Measurements from ENCODE around the gene TBC1D4.

TBC1D4 gene

GRCh38 chr13:75415694-75416093, 66.3 kb downstream of the TBC1D4 start:
- DNase-seq = no peak

DNA sequence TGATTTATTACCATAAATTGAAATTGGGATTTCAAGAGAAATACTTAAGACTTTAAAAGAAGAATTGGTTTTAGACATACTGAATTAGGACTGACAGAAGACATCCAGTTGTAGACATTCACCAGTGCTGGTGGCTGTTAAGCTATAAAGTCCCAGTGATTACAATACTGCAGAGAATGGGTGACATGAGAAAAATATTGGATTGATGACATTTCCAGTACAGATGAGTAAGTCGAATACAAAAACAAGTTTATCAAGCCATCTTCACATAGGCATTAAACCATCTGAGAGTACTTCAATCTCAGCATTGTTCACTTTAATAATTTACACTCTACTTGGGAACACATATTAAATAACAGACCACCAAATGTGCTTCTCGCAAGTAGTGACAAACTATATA, 66.8 kb downstream of the TBC1D4 start:
- DNase-seq = no peak

DNA sequence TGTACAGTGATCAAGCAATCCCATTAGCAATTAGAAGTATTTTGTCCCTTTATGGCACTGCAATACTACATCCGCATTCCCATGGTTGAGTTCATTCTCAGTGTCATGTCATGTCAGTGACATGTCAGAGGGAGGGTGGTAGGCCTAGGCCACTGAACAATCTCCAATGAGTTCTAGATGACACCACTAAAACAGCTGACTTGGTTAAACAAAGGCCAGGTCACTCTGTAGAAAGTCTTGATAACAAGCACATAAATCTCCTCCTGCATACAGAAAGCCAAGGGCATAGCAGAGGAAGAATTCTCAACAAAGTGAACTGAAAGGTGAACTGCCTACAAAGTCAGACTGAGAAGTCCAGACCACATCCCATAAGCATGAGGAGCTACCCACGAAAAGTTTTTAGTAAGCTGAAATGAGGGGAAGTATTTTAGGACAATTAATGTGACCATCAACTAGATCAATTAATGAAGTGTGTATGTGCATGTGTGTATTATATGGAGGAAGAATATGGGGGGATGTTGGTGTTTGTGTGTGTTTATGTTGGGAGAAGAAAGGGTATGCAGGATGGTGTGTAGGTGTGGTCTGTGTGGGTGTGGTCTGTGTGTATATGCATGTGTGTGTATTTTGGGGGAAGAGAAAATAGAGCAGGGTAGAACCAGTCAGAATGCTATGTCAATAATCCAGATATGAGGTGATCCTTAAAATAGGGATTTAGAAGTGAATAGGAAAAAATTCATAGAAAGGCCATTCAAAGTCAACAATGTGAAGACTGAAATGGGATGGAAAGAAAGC, 67.7 kb downstream of the TBC1D4 start:
- no peak for DNase-seq

- DNase-seq = no peak
Observed at GRCh38 chr13:75411924-75412537, 69.9 kb downstream of the TBC1D4 start.

GRCh38 chr13:75410207-75410606, 71.8 kb downstream of the TBC1D4 start:
- DNase-seq = no peak

DNA sequence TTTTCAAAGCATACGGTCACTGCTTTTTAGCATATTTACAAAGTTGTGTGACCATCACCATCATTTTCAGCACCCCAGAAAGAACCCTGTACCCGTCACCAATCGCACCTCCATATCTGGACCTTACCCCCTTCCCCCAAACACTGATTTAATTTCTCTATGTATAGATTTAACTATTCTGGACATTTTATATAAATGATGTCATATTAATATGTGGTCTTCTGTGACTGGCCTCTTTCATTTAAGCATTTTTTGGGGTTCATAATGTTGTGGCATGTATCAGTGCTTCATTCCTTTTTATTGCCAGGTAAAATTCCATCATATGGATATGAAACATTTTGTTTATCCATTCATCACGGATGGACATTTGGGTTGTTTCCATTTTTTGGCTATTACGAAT, 74.0 kb downstream of the TBC1D4 start:
- DNase-seq = no peak

DNA sequence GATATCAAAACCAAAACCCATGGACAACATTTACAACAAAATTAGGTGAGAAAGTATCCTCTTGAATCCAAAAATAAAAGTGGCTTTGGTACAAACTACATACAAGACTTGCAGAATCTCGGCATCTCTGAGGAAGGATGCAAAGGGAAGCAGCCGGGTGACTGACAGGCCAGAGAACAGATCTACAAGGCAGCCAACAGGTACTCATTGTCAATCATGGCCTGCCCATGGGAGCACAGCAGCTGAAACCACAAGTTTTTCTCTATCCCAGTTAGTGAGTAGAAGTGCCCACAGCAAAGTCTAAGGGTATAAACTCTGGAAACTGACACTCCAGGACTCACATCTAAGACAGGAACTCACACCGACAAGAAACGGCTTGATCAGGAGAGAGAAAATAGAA, 74.5 kb downstream of the TBC1D4 start:
- no peak for DNase-seq

DNA sequence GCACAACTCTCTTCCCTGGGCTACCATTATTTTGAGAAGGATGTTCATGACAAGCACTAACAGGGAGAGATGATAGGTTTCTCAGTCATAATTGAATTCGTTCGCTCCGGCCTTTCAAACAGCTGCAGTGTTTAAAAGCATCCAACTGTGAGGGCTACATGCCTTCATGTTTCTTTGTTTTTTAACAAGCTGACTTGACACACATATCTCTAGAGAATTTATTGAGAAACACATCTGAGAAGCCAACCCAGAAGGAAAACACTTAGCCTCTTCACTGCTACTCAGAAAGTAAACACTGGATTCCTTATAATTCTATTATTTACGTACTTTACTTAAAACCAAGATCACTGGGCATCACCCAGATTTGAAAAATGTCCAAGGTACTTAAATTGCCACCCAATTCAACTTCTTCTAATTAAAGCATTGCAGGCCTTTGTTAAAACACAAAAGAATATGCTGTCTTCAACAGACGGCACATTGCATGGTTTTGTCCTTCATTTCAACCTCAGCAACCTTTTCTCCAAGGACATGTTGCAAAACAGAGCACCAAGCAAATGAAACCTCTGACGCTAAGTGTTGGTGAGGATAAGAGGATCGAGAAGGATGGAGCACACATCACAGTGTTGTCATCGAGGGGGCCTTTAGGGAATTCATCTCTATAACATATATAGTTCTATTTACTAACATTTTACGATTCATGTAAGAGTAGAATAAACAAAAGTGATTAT, 75.8 kb downstream of the TBC1D4 start:
- DNase-seq = no peak

DNA sequence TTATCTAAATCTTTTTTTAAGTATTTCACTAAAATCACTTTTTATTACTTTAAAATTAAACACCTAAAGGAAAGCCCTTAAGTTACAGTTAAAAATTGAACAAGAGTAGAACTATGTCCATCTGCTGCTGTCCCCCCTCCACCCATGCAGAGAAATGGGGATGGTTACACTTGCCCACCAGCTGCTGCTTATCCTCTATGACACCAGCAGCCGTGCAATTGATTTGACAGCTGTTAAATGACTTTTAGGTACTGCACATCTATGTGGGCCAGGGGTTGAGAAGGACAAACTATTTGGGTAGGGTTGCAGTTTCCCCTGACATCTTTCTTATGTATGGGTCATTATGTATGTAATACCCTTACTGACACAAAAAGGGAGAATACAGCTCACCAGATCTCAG, 77.2 kb downstream of the TBC1D4 start:
- no peak for DNase-seq

- DNase-seq = no peak
Observed at GRCh38 chr13:75402787-75403186, 79.2 kb downstream of the TBC1D4 start.

- DNase-seq = no peak
Observed at GRCh38 chr13:75400775-75401174, 81.2 kb downstream of the TBC1D4 start.

- DNase-seq = no peak
Observed at GRCh38 chr13:75399879-75400217, 82.1 kb downstream of the TBC1D4 start.

GRCh38 chr13:75399168-75399878, 82.6 kb downstream of the TBC1D4 start:
- no peak for DNase-seq

GRCh38 chr13:75398072-75398471, 83.9 kb downstream of the TBC1D4 start:
- no peak for DNase-seq

DNA sequence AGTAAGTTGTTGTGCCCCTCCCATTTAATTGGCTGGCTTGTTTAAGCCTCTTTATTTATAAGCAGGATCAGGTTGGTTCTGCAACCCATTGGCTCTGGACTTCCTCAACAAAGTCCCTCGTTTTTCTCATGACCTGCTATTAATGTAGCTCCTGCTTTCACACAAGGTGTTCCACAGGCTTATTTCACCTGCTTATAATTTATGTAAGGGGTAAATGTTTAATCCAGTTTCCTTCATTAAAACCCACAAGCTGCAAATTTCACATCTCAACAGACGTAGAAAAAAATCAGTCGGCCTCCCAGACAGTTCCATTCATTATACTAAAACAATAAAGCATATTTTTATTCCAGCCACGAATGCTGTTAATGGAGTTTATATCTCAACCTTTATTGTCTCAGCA, 86.1 kb downstream of the TBC1D4 start:
- no peak for DNase-seq

- no peak for DNase-seq
Observed at GRCh38 chr13:75395066-75395465, 86.9 kb downstream of the TBC1D4 start.

DNA sequence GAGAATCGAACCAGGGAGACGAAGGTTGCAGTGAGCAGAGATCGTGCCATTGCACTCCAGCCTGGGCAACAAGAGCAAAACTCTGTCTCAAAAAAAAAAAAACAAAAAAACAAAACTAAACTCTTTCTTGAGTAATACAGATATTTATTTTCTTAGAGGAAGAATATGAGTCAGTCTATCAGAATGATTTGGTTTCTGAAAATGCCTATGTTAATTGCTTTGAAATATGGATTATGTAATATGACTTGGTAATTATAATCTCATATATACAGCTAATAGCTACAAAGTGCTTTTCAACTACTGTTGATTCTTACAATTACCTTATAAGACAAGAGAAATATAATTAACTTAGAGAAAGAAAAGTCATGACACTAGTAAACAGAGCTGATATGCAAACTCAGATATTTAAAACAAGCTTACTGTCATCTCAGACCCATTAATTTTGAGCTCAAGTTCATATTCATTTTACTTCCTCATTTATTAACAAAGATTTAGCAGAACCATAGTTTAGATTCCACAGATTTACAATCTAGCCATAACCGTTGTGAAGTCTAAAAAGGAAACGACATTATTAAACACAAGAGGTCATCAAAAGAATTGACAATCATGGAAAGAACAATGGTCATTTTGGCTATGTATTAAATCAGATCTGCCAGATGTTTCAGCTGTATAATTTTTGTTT, 88.0 kb downstream of the TBC1D4 start:
- no peak for DNase-seq

GRCh38 chr13:75391432-75392100, 90.4 kb downstream of the TBC1D4 start:
- no peak for DNase-seq

GRCh38 chr13:75390229-75390628, 91.7 kb downstream of the TBC1D4 start:
- no peak for DNase-seq

- no peak for DNase-seq
Observed at GRCh38 chr13:75385708-75386083, 96.3 kb downstream of the TBC1D4 start.

DNA sequence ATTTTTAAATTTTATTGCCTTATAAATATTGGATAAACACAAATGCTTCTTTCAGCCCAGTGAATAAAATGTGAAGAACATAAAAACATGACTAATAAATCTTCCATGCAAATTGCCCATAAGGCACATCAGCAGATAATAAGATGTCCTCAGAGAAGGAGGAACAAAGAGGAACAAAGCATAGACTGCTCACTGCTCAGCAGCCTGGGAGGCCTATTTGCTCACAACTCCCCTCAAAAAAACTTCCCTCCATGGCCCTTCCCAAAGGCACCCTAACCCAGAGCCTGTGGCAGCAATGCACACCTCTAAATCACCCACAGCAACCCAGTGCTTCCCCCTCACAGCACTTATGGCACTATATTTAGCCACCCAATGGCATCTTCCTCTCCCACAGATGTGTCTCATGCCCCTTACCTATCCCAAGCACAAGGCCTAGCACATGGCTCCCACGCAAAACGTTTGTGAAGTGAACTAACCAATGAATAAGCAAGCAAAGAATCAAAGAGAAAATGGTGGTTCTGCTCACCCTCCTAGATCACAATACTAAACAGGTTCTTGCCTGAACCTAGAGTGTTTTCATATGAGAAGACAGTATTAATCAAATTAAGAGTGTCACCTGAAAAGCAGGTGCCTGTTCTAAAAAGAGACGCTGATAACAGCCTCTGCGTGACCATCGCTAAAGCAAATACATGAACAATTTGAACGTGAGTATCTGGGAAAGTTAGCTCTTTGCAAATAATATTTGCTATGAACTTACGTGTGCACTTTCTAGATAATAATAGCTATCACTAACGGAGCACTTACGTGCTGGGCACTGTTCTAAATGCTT, 96.9 kb downstream of the TBC1D4 start:
- no peak for DNase-seq

Data from central memory CD4-positive, alpha-beta T cell (primary cell).